Ectodermal cell (in vitro differentiated cells): ENCODE results near the gene NUP54.

Experiments
- H3K27ac ChIP-seq: 2 replicates; pipeline ENCODE4 v1.7.0; 2013; ENCODE audit warnings: mild to moderate bottlenecking, low read depth, low read length; ENCODE audit not compliant: insufficient read depth, poor library complexity, severe bottlenecking
- H3K27me3 ChIP-seq: 2 replicates; pipeline ENCODE4 v1.7.0; 2013; ENCODE audit warnings: mild to moderate bottlenecking, low read length; ENCODE audit not compliant: insufficient read depth, control insufficient read depth, poor library complexity, severe bottlenecking
- H3K36me3 ChIP-seq: one replicate; pipeline ENCODE4 v1.7.0; 2013; ENCODE audit warnings: low read length; ENCODE audit not compliant: control insufficient read depth, insufficient read depth
- H3K4me1 ChIP-seq: one replicate; pipeline ENCODE4 v1.7.0; 2013; ENCODE audit warnings: low read length; ENCODE audit not compliant: control insufficient read depth, insufficient read depth
- H3K4me3 ChIP-seq: 2 replicates; pipeline ENCODE4 v1.7.0; 2013; ENCODE audit warnings: low read depth, low read length, control low read depth; ENCODE audit not compliant: insufficient read depth
- H3K9me3 ChIP-seq: 2 replicates; pipeline ENCODE4 v1.7.0; 2013; ENCODE audit warnings: mild to moderate bottlenecking, low read length, moderate library complexity; ENCODE audit not compliant: control insufficient read depth
- WGBS, 2 experiments: methylation state at CpG; one replicate each; pipeline ENCODE4 v1.1.7; 2013; ENCODE audit warnings: missing lambda C conversion rate in 2 of 2; 5-methylcytosine and 5-hydroxymethylcytosine counted together

Gene NUP54

GRCh38 chr4:76078033-76078613 lies 70.1 kb downstream of the NUP54 start:
- 95 to 96% methylated on average over 3 to 4 of the region's 4 CpGs for WGBS, 2 experiments
- Histone ChIP-seq H3K36me3 (no peaks in the 10 kb centered on the region), H3K9me3 (no peaks in the 10 kb centered on the region), H3K4me3 (no peak overlapping the region), H3K4me1 (no peaks in the 10 kb centered on the region), H3K27me3 (no peaks in the 10 kb centered on the region), H3K27ac (no peak overlapping the region)

DNA sequence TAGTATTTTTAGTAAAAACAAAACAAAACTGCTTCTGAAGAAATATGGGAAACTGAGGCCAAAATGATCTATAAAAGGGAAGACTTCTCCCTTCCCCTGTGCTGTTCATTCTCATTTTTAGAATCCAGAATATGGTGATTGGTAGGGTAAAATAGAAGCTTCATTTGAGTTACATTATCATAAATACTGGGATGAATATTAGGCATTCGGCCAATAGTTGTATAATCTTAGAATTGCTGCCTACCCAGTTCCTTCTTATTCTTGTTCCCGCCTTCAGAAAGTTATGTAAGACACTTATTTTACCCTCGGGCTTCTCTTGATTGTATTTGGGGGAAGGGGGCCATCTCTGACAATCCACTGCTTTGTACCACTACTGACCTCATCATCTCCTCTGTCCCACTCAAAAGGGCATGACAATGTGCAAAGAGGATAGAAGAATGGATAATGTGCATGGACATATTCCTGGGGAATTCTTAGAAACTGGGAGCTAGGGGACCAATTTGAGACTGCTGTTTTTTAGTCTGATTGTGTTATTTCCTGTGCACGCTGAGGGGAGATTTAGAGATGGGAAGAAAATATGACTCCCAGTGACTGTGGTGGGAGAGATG lies 73.1 kb downstream of the NUP54 start:
- Histone ChIP-seq H3K27me3 (no peaks in the 10 kb centered on the region), H3K4me3 (no peak overlapping the region), H3K36me3 (no peaks in the 10 kb centered on the region), H3K9me3 (no peaks in the 10 kb centered on the region), H3K4me1 (peaks cover 6% of the 10 kb centered on the region), H3K27ac (no peak overlapping the region)
- WGBS, 2 experiments: 92 to 94% methylated on average over 2 to 4 of the region's 4 CpGs

- 89 to 91% methylated on average over 1 of the region's 1 CpG for WGBS, 2 experiments
- no peaks in the 10 kb centered on the region for H3K36me3 ChIP-seq
- H3K27me3 ChIP-seq: no peaks in the 10 kb centered on the region
- H3K27ac ChIP-seq: no peak within 1 kb of the TSS
- H3K4me1 ChIP-seq: peaks cover 6% of the 10 kb centered on the region
- no peaks in the 10 kb centered on the region for H3K9me3 ChIP-seq
- H3K4me3 ChIP-seq: no peak within 1 kb of the TSS
Measured at GRCh38 chr4:76074468-76074867, 73.7 kb downstream of the NUP54 start, which contains the start of gene ART3. ART3 (plus strand) TSS chr4:76074709; CDS start chr4:76075890, 1,181 bp downstream.

DNA sequence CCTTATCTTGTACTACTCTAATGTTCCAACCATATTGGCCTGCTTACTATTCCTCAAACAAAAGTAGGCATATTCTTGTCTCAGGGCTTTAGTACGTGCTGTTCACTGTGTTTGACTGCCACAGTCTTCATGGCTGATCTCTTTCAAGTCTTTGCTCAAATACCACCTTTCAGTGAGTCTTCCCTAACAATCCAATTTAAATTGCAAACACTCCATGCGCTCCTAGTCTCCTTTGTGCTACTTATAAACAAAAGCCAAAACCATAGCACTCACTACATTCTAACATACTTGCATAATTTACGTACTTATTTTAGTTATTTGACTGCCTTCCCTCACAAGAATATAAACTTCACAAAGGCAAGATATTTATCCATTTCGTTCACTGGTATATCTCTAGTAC lies 75.4 kb downstream of the NUP54 start:
- no peaks in the 10 kb centered on the region for H3K36me3 ChIP-seq
- H3K4me3 ChIP-seq: no peak overlapping the region
- no peaks in the 10 kb centered on the region for H3K27me3 ChIP-seq

GRCh38 chr4:76067652-76068286 lies 80.4 kb downstream of the NUP54 start:
- H3K27me3 ChIP-seq: no peaks in the 10 kb centered on the region
- no peak overlapping the region for H3K4me3 ChIP-seq
- WGBS, 2 experiments: 0% methylated on average over 2 of the region's 2 CpGs
- no peaks in the 10 kb centered on the region for H3K36me3 ChIP-seq
- H3K4me1 ChIP-seq: peaks cover 5% of the 10 kb centered on the region
- H3K9me3 ChIP-seq: no peaks in the 10 kb centered on the region
- H3K27ac ChIP-seq: no peak overlapping the region

More for the DNA sequence above, 75.4 kb downstream of the NUP54 start:
- H3K4me1 ChIP-seq: peaks cover 6% of the 10 kb centered on the region
- H3K27ac ChIP-seq: no peak overlapping the region
- no peaks in the 10 kb centered on the region for H3K9me3 ChIP-seq
- WGBS, 2 experiments: 39 to 51% methylated on average over 3 to 4 of the region's 4 CpGs

GRCh38 chr4:76066546-76066945 lies 81.7 kb downstream of the NUP54 start:
- H3K27ac ChIP-seq: no peak overlapping the region
- 82 to 95% methylated on average over 3 of the region's 3 CpGs for WGBS, 2 experiments

More at GRCh38 chr4:76066546-76066945, 81.7 kb downstream of the NUP54 start:
- no peak overlapping the region for H3K4me3 ChIP-seq
- H3K4me1 ChIP-seq: no peaks in the 10 kb centered on the region
- no peaks in the 10 kb centered on the region for H3K27me3 ChIP-seq
- no peaks in the 10 kb centered on the region for H3K9me3 ChIP-seq
- no peaks in the 10 kb centered on the region for H3K36me3 ChIP-seq
